KMS-11 (cell line): Measurements from ENCODE around the gene PRLR.

ENCODE experiments used
- H2AFZ ChIP-seq: fragments of 200-600 bp; sonication (generic); 2 replicates; pipeline ENCODE4 v1.6.1; 2016; ENCODE audit warnings: antibody characterized with exemption, mixed run types, low read depth
- H3K27ac ChIP-seq: fragments of 200-600 bp; sonication (generic); 2 replicates; pipeline ENCODE4 v1.6.1; 2016; ENCODE audit warnings: mild to moderate bottlenecking, mixed run types
- H3K27me3 ChIP-seq: fragments of 200-600 bp; sonication (generic); 2 replicates; pipeline ENCODE4 v1.6.1; 2017; ENCODE audit warnings: mild to moderate bottlenecking, low read depth, mixed run types, moderate library complexity; ENCODE audit not compliant: insufficient read depth
- H3K36me3 ChIP-seq: fragments of 200-600 bp; sonication (generic); 2 replicates; pipeline ENCODE4 v1.6.1; 2017; ENCODE audit warnings: mild to moderate bottlenecking, mixed run types; ENCODE audit not compliant: insufficient read depth
- H3K4me1 ChIP-seq: fragments of 200-600 bp; sonication (generic); 2 replicates; pipeline ENCODE4 v1.6.1; 2016; ENCODE audit warnings: mild to moderate bottlenecking, low read depth, mixed run types; ENCODE audit not compliant: poor library complexity, severe bottlenecking
- H3K4me2 ChIP-seq: fragments of 200-600 bp; sonication (generic); 2 replicates; pipeline ENCODE4 v1.7.0; 2016; ENCODE audit warnings: mild to moderate bottlenecking, mixed run types
- H3K4me3 ChIP-seq: fragments of 200-600 bp; sonication (generic); IDR thresholded peaks from 2 replicates; pipeline ENCODE4 v1.6.1; 2017; ENCODE audit warnings: low read depth, low read length, mixed read lengths; ENCODE audit not compliant: insufficient read depth
- H3K79me2 ChIP-seq: fragments of 200-600 bp; sonication (generic); 2 replicates; pipeline ENCODE4 v1.6.1; 2016; ENCODE audit warnings: low read depth, mixed run types; ENCODE audit not compliant: insufficient read depth
- H3K9ac ChIP-seq: fragments of 200-600 bp; sonication (generic); 2 replicates; pipeline ENCODE4 v1.6.1; 2016; ENCODE audit warnings: mild to moderate bottlenecking, mixed run types
- H4K20me1 ChIP-seq: fragments of 200-600 bp; sonication (generic); 2 replicates; pipeline ENCODE4 v1.6.1; 2016; ENCODE audit warnings: mild to moderate bottlenecking, mixed run types; ENCODE audit not compliant: insufficient read depth
- TF ChIP-seq, protein P1 (sequence below): fragments of 200-600 bp; sonication (generic); conservative IDR thresholded peaks from 2 replicates; pipeline ENCODE4 v1.6.1; 2017; ENCODE audit warnings: low read depth, mild to moderate bottlenecking, antibody characterized with exemption, low read length, moderate library complexity, mixed read lengths

Gene PRLR

GRCh38 chr5:35096216-35096615 is 134.1 kb downstream of the PRLR start:
- Histone ChIP-seq H2AFZ (no peak overlapping the region), H4K20me1 (no peaks in the 10 kb centered on the region), H3K36me3 (no peaks in the 10 kb centered on the region), H3K4me3 (no peak overlapping the region), H3K27ac (no peak overlapping the region), H3K79me2 (no peaks in the 10 kb centered on the region), H3K27me3 (no peaks in the 10 kb centered on the region), H3K9ac (no peak overlapping the region), H3K4me1 (no peaks in the 10 kb centered on the region), H3K4me2 (no peak overlapping the region)
- TF ChIP-seq, protein P1, sequence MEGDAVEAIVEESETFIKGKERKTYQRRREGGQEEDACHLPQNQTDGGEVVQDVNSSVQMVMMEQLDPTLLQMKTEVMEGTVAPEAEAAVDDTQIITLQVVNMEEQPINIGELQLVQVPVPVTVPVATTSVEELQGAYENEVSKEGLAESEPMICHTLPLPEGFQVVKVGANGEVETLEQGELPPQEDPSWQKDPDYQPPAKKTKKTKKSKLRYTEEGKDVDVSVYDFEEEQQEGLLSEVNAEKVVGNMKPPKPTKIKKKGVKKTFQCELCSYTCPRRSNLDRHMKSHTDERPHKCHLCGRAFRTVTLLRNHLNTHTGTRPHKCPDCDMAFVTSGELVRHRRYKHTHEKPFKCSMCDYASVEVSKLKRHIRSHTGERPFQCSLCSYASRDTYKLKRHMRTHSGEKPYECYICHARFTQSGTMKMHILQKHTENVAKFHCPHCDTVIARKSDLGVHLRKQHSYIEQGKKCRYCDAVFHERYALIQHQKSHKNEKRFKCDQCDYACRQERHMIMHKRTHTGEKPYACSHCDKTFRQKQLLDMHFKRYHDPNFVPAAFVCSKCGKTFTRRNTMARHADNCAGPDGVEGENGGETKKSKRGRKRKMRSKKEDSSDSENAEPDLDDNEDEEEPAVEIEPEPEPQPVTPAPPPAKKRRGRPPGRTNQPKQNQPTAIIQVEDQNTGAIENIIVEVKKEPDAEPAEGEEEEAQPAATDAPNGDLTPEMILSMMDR = no peak

DNA sequence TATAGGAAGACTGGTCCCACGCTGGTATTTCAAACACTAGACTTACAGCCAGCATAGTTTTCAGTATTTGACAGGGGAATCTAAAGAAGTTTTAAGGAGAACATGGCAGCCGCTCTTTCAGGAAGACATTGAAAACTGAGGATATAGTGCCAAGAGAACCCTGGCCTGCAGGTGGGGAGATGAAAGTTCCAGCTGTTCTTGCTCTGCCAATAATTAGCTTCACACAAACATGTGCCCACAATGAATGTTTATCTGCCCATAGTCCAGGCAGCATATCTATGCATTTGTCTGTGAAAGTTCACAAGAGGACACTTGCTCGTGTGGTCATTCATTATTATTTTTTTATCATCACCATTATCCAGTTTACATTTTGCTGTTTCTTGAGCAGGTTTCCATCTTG is 134.9 kb downstream of the PRLR start:
- no peak overlapping the region for H3K4me3 ChIP-seq
- TF ChIP-seq, protein P1 = no peak

DNA sequence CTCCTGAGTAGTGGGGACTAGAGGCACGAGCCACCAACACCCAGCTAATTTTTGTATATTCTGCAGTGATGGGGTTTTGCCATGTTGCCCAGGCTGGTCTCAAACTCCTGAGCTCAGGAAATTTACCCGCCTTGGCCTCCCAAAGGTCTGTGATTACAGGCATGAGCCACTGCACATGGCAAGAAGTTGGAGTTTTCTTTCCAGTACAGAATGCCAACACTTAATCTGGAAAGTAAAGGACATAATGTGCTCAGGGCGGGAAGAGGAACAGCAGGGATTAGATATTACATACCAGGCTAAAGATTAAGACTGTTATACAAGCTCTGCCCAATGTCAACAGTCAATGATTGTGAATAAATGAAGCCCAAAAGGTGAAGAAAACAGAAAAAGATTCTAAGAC is 135.3 kb downstream of the PRLR start:
- Histone ChIP-seq H3K4me1 (peaks cover 5% of the 10 kb centered on the region), H4K20me1 (no peaks in the 10 kb centered on the region)
- TF ChIP-seq, protein P1 = no peak

More for the DNA sequence above, 134.9 kb downstream of the PRLR start:
- no peak overlapping the region for H3K27ac ChIP-seq
- no peaks in the 10 kb centered on the region for H3K79me2 ChIP-seq
- no peak overlapping the region for H2AFZ ChIP-seq
- H4K20me1 ChIP-seq = no peaks in the 10 kb centered on the region
- H3K4me2 ChIP-seq = no peak overlapping the region
- no peak overlapping the region for H3K9ac ChIP-seq
- H3K4me1 ChIP-seq = peaks cover under 1% of the 10 kb centered on the region
- H3K36me3 ChIP-seq = no peaks in the 10 kb centered on the region
- no peaks in the 10 kb centered on the region for H3K27me3 ChIP-seq

GRCh38 chr5:35092703-35093102 is 137.6 kb downstream of the PRLR start:
- no peaks in the 10 kb centered on the region for H3K36me3 ChIP-seq
- H2AFZ ChIP-seq = no peak overlapping the region
- H4K20me1 ChIP-seq = no peaks in the 10 kb centered on the region
- TF ChIP-seq, protein P1 = no peak
- H3K4me2 ChIP-seq = no peak overlapping the region
- H3K4me1 ChIP-seq = peaks cover 11% of the 10 kb centered on the region
- no peak overlapping the region for H3K27ac ChIP-seq
- no peak overlapping the region for H3K9ac ChIP-seq
- H3K4me3 ChIP-seq = no peak overlapping the region
- no peaks in the 10 kb centered on the region for H3K79me2 ChIP-seq
- H3K27me3 ChIP-seq = no peaks in the 10 kb centered on the region

More for the DNA sequence above, 135.3 kb downstream of the PRLR start:
- Histone ChIP-seq H3K27ac (no peak overlapping the region), H3K4me3 (no peak overlapping the region), H3K36me3 (no peaks in the 10 kb centered on the region), H2AFZ (no peak overlapping the region), H3K27me3 (no peaks in the 10 kb centered on the region), H3K9ac (no peak overlapping the region), H3K4me2 (no peak overlapping the region), H3K79me2 (no peaks in the 10 kb centered on the region)
